Smooth muscle cell (in vitro differentiated cells): ENCODE data around the gene DMD. TPM values are rescaled to one million over a fixed set of nuclear protein-coding genes. Genes with fewer than 3 reads are reported as not detected.

Experiments used
- DNase-seq: peaks from one replicate; lab custom pipeline; 2025; ENCODE audit not compliant: unreplicated experiment; lab: John Stamatoyannopoulos, UW
- H2AFZ ChIP-seq: fragments of 200-600 bp; sonication (generic); 2 replicates; pipeline ENCODE4 v1.6.0; 2016; ENCODE audit warnings: antibody characterized with exemption, low read depth, mild to moderate bottlenecking
- H3F3A ChIP-seq: fragments of 200-600 bp; sonication (generic); 2 replicates; pipeline ENCODE4 v1.6.0; 2017; ENCODE audit warnings: antibody characterized with exemption, low read depth
- H3K27ac ChIP-seq: fragments of 200-600 bp; sonication (generic); 2 replicates; pipeline ENCODE4 v1.5.1; 2016; ENCODE audit warnings: low read depth, mild to moderate bottlenecking
- H3K27me3 ChIP-seq: fragments of 200-600 bp; sonication (generic); 2 replicates; pipeline ENCODE4 v1.6.1; 2016; ENCODE audit warnings: low read depth, mild to moderate bottlenecking
- H3K36me3 ChIP-seq: fragments of 200-600 bp; sonication (generic); 2 replicates; pipeline ENCODE4 v1.5.1; 2016; ENCODE audit warnings: low read depth
- H3K4me1 ChIP-seq: fragments of 200-600 bp; sonication (generic); 2 replicates; pipeline ENCODE4 v1.5.1; 2016; ENCODE audit warnings: low read depth
- H3K4me2 ChIP-seq: fragments of 200-600 bp; sonication (generic); 2 replicates; pipeline ENCODE4 v1.6.0; 2016; ENCODE audit warnings: mild to moderate bottlenecking
- H3K4me3 ChIP-seq: fragments of 200-600 bp; sonication (generic); 2 replicates; pipeline ENCODE4 v1.5.1; 2016; ENCODE audit warnings: mild to moderate bottlenecking
- H3K79me2 ChIP-seq: fragments of 200-600 bp; sonication (generic); 2 replicates; pipeline ENCODE4 v1.6.0; 2016; ENCODE audit warnings: low read depth, mild to moderate bottlenecking
- H3K9ac ChIP-seq: fragments of 200-600 bp; sonication (generic); 2 replicates; pipeline ENCODE4 v1.6.0; 2016; ENCODE audit warnings: low read depth
- H3K9me3 ChIP-seq: fragments of 200-600 bp; sonication (generic); replicated peaks from 2 replicates; pipeline ENCODE4 v1.5.1; 2016; ENCODE audit warnings: low read depth
- H4K20me1 ChIP-seq: fragments of 200-600 bp; sonication (generic); 2 replicates; pipeline ENCODE4 v1.6.0; 2016; ENCODE audit warnings: low read depth
- CTCF ChIP-seq: fragments of 200-600 bp; sonication (generic); IDR thresholded peaks from 2 replicates; pipeline ENCODE4 v1.5.1; 2017; ENCODE audit warnings: borderline replicate concordance, mild to moderate bottlenecking, antibody characterized with exemption; ENCODE audit not compliant: insufficient read depth, poor library complexity, severe bottlenecking
- WGBS: methylation state at CpG from one replicate; pipeline ENCODE4 v1.1.7; 2016; ENCODE audit warnings: low lambda C conversion rate; 5-methylcytosine and 5-hydroxymethylcytosine counted together
- polyA plus RNA-seq: library from polyadenylated mRNA; unstranded; fragments of >200 nt; fragmentation: Nextera tagmentation; extraction: Ambion mirVana; gene quantifications from 2 replicates; pipeline ENCODE4 v1.2.1, GENCODE V29; 2016
- total RNA-seq: library from RNA; depleted of rRNA; stranded (reverse); fragments of >200 nt; gene quantifications from 2 replicates; pipeline ENCODE4 v1.2.3, GENCODE V29; 2014

Gene DMD
- total and polyA plus RNA-seq, 2 experiments from 2014 or later: 12.3 to 12.6 TPM

DNA sequence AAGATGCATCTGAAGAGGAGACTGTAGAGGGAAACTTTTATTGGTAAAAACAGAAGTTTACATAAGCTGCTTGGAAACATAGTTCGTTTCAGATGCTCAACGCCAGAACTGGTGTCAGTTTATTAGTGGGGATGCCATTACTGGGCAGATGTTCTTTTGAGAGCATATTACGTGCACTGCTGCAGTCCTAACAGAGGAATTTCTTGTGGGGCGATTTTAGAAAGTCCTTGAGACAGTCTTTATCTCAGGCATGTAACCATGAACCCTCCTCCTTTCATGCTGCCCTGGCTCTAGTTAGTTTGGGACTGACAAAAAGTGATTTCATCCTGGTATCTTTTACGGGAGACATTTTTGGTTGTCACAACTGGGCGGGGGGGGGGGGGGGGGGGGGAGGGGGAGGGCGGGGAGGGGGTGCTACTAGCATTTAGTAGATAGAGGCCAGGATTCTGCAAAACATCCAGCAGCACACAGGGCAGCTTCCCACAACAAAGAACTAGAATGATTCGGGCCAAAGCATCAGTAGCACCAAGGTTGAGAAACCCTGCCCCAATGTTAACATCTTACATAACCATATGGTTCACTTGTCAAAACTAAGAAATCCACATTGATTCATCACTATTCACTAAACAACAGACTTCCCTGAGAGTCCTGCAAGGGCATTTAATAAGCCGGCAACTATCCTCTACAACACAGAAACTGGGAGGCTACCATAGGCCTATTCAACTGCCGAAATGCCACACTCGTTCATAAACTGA, 2021.0 kb downstream of the DMD start:
- no peaks in the 10 kb centered on the region for H3K9me3 ChIP-seq
- H2AFZ ChIP-seq: no peak overlapping the region
- DNase-seq: no peak
- no peaks in the 10 kb centered on the region for H4K20me1 ChIP-seq
- WGBS: 60% methylated on average over 8 of the region's 11 CpGs
- H3K9ac ChIP-seq: no peak overlapping the region
- no peaks in the 10 kb centered on the region for H3K36me3 ChIP-seq
- H3K27ac ChIP-seq: no peak overlapping the region
- no peak overlapping the region for H3K4me2 ChIP-seq
- no peak overlapping the region for H3K4me3 ChIP-seq
- H3F3A ChIP-seq: no peaks in the 10 kb centered on the region
- H3K27me3 ChIP-seq: no peaks in the 10 kb centered on the region
- H3K79me2 ChIP-seq: no peaks in the 10 kb centered on the region
- H3K4me1 ChIP-seq: no peaks in the 10 kb centered on the region
- no peak for TF ChIP-seq CTCF

- H3F3A ChIP-seq: no peaks in the 10 kb centered on the region
- no peak overlapping the region for H3K4me3 ChIP-seq
- H3K4me2 ChIP-seq: no peak overlapping the region
- no peak for DNase-seq
- H3K9me3 ChIP-seq: no peaks in the 10 kb centered on the region
- H3K27me3 ChIP-seq: no peaks in the 10 kb centered on the region
- no peak for TF ChIP-seq CTCF
- WGBS: 85% methylated on average over 3 of the region's 3 CpGs
- no peaks in the 10 kb centered on the region for H3K36me3 ChIP-seq
- H3K9ac ChIP-seq: no peak overlapping the region
- H3K27ac ChIP-seq: no peak overlapping the region
- H3K4me1 ChIP-seq: no peaks in the 10 kb centered on the region
- no peaks in the 10 kb centered on the region for H4K20me1 ChIP-seq
- H2AFZ ChIP-seq: no peak overlapping the region
- H3K79me2 ChIP-seq: no peaks in the 10 kb centered on the region
Measured at GRCh38 chrX:31186693-31187338, 2024.5 kb downstream of the DMD start.

- Histone ChIP-seq H3K27me3 (no peaks in the 10 kb centered on the region), H3K4me3 (no peak overlapping the region), H3K9me3 (no peaks in the 10 kb centered on the region), H3F3A (no peaks in the 10 kb centered on the region), H3K9ac (no peak overlapping the region), H3K27ac (no peak overlapping the region), H2AFZ (no peak overlapping the region), H3K4me1 (no peaks in the 10 kb centered on the region), H3K36me3 (no peaks in the 10 kb centered on the region), H3K4me2 (no peak overlapping the region), H3K79me2 (no peaks in the 10 kb centered on the region), H4K20me1 (no peaks in the 10 kb centered on the region)
- DNase-seq: no peak
- 87% methylated on average over 1 of the region's 1 CpG for WGBS
- no peak for TF ChIP-seq CTCF
Measured at GRCh38 chrX:31185884-31186283, 2025.5 kb downstream of the DMD start.
